Neural progenitor cell (in vitro differentiated cells): ENCODE results near the gene STK32A. TPM values are rescaled to one million over a fixed set of nuclear protein-coding genes. Genes with fewer than 3 reads are reported as not detected.

ENCODE experiments used
- DNase-seq: peaks from one replicate; pipeline ENCODE4 v3.0.0-alpha.2; 2016; ENCODE audit warnings: low spot score
- H2AFZ ChIP-seq: fragments of 200-600 bp; sonication (generic); replicated peaks from 2 replicates; pipeline ENCODE4 v1.6.1; 2016; ENCODE audit warnings: antibody characterized with exemption
- H3F3A ChIP-seq: fragments of 200-600 bp; sonication (generic); 2 replicates; pipeline ENCODE4 v1.6.1; 2016; ENCODE audit warnings: antibody characterized with exemption, low read depth
- H3K27ac ChIP-seq: fragments of 200-600 bp; sonication (generic); 2 replicates; pipeline ENCODE4 v1.5.1; 2016; ENCODE audit warnings: mild to moderate bottlenecking
- H3K27me3 ChIP-seq: fragments of 200-600 bp; sonication (generic); 2 replicates; pipeline ENCODE4 v1.6.1; 2016; ENCODE audit warnings: mild to moderate bottlenecking, moderate library complexity
- H3K36me3 ChIP-seq: fragments of 200-600 bp; sonication (generic); 2 replicates; pipeline ENCODE4 v1.5.1; 2016
- H3K4me1 ChIP-seq: fragments of 200-600 bp; sonication (generic); 2 replicates; pipeline ENCODE4 v1.6.1; 2016; ENCODE audit warnings: mixed run types
- H3K4me2 ChIP-seq: fragments of 200-600 bp; sonication (generic); 2 replicates; pipeline ENCODE4 v1.6.1; 2016
- H3K4me3 ChIP-seq: fragments of 200-600 bp; sonication (generic); 2 replicates; pipeline ENCODE4 v1.5.1; 2016
- H3K79me2 ChIP-seq: fragments of 200-600 bp; sonication (generic); 2 replicates; pipeline ENCODE4 v1.6.1; 2016; ENCODE audit warnings: low read depth
- H3K9ac ChIP-seq: fragments of 200-600 bp; sonication (generic); 2 replicates; pipeline ENCODE4 v1.6.1; 2016
- H3K9me3 ChIP-seq: fragments of 200-600 bp; sonication (generic); 2 replicates; pipeline ENCODE4 v1.5.1; 2016; ENCODE audit warnings: low read depth
- H4K20me1 ChIP-seq: fragments of 200-600 bp; sonication (generic); 2 replicates; pipeline ENCODE4 v1.6.1; 2016; ENCODE audit warnings: low read depth
- H3K27ac Mint-ChIP-seq: 3 replicates; pipeline ENCODE4 v1.8.0; 2021; ENCODE audit warnings: mixed read lengths
- H3K27me3 Mint-ChIP-seq: 2 replicates; pipeline ENCODE4 v1.8.0; 2022; ENCODE audit warnings: low read depth, mild to moderate bottlenecking, inconsistent platforms, moderate library complexity, mixed read lengths; ENCODE audit not compliant: insufficient read depth
- H3K36me3 Mint-ChIP-seq: 3 replicates; pipeline ENCODE4 v1.8.0; 2021; ENCODE audit warnings: mixed read lengths
- H3K4me1 Mint-ChIP-seq: 3 replicates; pipeline ENCODE4 v1.8.0; 2021; ENCODE audit warnings: mixed read lengths
- H3K4me3 Mint-ChIP-seq: 3 replicates; pipeline ENCODE4 v1.8.0; 2021; ENCODE audit warnings: mild to moderate bottlenecking, moderate library complexity, mixed read lengths
- H3K9me3 Mint-ChIP-seq: 3 replicates; pipeline ENCODE4 v1.8.0; 2020; ENCODE audit warnings: mixed read lengths
- EZH2 ChIP-seq: fragments of 200-600 bp; sonication (generic); IDR thresholded peaks from 2 replicates; pipeline ENCODE4 v1.6.1; 2017; ENCODE audit warnings: antibody characterized with exemption, mild to moderate bottlenecking, moderate library complexity
- EZH2phosphoT487 ChIP-seq: fragments of 200-600 bp; sonication (generic); IDR thresholded peaks from 2 replicates; pipeline ENCODE4 v1.6.1; 2017; ENCODE audit warnings: antibody characterized with exemption
- total RNA-seq: library from RNA; depleted of rRNA; stranded (reverse); fragments of >200 nt; gene quantifications from 2 replicates; pipeline ENCODE4 v1.2.3, GENCODE V29; 2015; ENCODE audit warnings: low replicate concordance
- TF ChIP-seq, protein P1 (sequence below): fragments of 200-600 bp; sonication (generic); IDR thresholded peaks from 2 replicates; pipeline ENCODE4 v1.5.1; 2017; ENCODE audit warnings: antibody characterized with exemption, mild to moderate bottlenecking

Gene STK32A
- total RNA-seq, 1 donor from 2014 or later = 16.7 TPM

DNA sequence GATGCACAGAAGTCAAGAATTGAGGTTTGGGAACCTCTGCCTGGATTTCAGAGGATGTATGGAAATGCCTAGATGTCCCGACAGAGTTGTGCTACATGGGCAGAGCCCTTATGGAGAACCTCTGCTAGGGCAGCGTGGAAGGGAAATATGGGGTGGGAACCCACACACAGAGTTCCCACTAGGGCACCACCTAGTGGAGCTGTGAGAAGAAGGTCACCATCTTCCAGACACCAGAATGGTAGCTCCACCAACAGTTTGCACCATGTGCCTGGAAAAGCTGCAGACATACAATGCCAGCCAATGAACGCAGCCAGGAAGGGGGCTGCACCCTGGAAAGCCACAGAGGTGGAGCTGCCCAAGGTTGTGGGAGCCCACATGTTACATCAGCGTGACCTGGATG is 104.5 kb downstream of the STK32A start:
- Mint-ChIP-seq H3K36me3 (no peaks in the 10 kb centered on the region), H3K4me3 (no peak overlapping the region)
- no peak overlapping the region for H3K9ac ChIP-seq

DNA sequence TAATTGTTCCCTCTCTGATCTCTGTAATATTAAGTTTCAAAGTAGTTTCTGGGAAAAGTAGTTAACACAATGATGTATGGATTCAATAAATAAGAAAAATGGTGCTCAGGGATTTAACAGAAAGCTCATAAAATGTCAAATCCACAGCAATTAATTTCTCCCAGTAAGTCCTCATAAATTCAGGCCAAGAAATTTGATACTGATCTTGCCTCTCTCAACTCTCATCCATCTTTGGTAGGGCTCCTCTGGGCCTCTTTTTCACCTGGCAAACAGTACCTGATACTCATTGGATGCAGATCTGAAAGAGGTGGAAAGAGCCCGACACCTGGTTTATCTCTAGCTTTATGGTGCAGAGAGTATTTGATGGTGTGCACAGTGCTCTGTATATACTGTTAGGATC is 106.1 kb downstream of the STK32A start:
- DNase-seq = no peak
- Histone ChIP-seq H3K27me3 (no peaks in the 10 kb centered on the region), H4K20me1 (no peaks in the 10 kb centered on the region), H3K9me3 (no peaks in the 10 kb centered on the region), H2AFZ (no peak overlapping the region), H3F3A (no peaks in the 10 kb centered on the region), H3K9ac (no peak overlapping the region), H3K79me2 (no peaks in the 10 kb centered on the region), H3K27ac (no peak overlapping the region), H3K4me3 (no peak overlapping the region), H3K4me2 (no peak overlapping the region), H3K4me1 (peaks cover 21% of the 10 kb centered on the region), H3K36me3 (no peaks in the 10 kb centered on the region)
- H3K36me3 Mint-ChIP-seq = no peaks in the 10 kb centered on the region
- H3K27me3 Mint-ChIP-seq = no peaks in the 10 kb centered on the region
- TF ChIP-seq EZH2phosphoT487 = no peak
- TF ChIP-seq, protein P1, sequence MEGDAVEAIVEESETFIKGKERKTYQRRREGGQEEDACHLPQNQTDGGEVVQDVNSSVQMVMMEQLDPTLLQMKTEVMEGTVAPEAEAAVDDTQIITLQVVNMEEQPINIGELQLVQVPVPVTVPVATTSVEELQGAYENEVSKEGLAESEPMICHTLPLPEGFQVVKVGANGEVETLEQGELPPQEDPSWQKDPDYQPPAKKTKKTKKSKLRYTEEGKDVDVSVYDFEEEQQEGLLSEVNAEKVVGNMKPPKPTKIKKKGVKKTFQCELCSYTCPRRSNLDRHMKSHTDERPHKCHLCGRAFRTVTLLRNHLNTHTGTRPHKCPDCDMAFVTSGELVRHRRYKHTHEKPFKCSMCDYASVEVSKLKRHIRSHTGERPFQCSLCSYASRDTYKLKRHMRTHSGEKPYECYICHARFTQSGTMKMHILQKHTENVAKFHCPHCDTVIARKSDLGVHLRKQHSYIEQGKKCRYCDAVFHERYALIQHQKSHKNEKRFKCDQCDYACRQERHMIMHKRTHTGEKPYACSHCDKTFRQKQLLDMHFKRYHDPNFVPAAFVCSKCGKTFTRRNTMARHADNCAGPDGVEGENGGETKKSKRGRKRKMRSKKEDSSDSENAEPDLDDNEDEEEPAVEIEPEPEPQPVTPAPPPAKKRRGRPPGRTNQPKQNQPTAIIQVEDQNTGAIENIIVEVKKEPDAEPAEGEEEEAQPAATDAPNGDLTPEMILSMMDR = no peak
- TF ChIP-seq EZH2 = no peak
- H3K9me3 Mint-ChIP-seq = peaks cover 3% of the 10 kb centered on the region
- H3K4me1 Mint-ChIP-seq = peaks cover 6% of the 10 kb centered on the region
- no peak overlapping the region for H3K27ac Mint-ChIP-seq
- H3K4me3 Mint-ChIP-seq = no peak overlapping the region

More for the DNA sequence above, 104.5 kb downstream of the STK32A start:
- Mint-ChIP-seq H3K27ac (no peak overlapping the region), H3K4me1 (peaks cover 6% of the 10 kb centered on the region), H3K9me3 (peaks cover 3% of the 10 kb centered on the region), H3K27me3 (no peaks in the 10 kb centered on the region)
- DNase-seq = no peak
- no peaks in the 10 kb centered on the region for H3K27me3 ChIP-seq
- H3K4me1 ChIP-seq = peaks cover 31% of the 10 kb centered on the region
- H3F3A ChIP-seq = no peaks in the 10 kb centered on the region
- H3K9me3 ChIP-seq = no peaks in the 10 kb centered on the region
- TF ChIP-seq EZH2 (no peak), EZH2phosphoT487 (no peak)
- TF ChIP-seq, protein P1 = no peak
- H3K4me3 ChIP-seq = no peak overlapping the region
- H3K4me2 ChIP-seq = no peak overlapping the region
- H3K27ac ChIP-seq = no peak overlapping the region
- no peaks in the 10 kb centered on the region for H3K79me2 ChIP-seq
- H4K20me1 ChIP-seq = no peaks in the 10 kb centered on the region
- no peaks in the 10 kb centered on the region for H3K36me3 ChIP-seq
- H2AFZ ChIP-seq = no peak overlapping the region

DNA sequence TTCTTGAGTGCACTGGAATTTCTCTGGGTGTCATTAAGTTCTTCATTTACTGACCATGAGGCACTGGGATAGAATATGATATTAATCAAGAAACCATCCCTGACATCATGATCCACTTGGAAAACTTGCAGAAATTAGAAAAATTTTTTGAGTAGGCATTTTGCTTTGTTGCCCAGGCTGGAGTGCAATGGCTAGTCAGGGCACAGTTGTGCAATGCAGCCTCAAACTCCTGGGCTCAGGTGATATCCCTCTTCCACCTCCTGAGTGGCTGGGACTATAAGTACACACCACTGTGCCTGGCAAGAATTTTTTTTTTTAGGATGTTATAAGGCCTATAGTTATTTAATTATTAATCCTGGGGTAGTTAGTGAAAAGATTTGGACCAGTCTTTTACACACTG is 106.5 kb downstream of the STK32A start:
- no peak for DNase-seq
- TF ChIP-seq EZH2phosphoT487 = no peak
- TF ChIP-seq, protein P1 = no peak
- TF ChIP-seq EZH2 = no peak
- H3F3A ChIP-seq = no peaks in the 10 kb centered on the region
- Mint-ChIP-seq H3K27ac (no peak overlapping the region), H3K4me3 (no peak overlapping the region), H3K36me3 (no peaks in the 10 kb centered on the region), H3K27me3 (no peaks in the 10 kb centered on the region), H3K4me1 (peaks cover 6% of the 10 kb centered on the region), H3K9me3 (peaks cover 3% of the 10 kb centered on the region)
- no peak overlapping the region for H3K9ac ChIP-seq
- peaks cover 17% of the 10 kb centered on the region for H3K4me1 ChIP-seq
- H4K20me1 ChIP-seq = no peaks in the 10 kb centered on the region
- no peak overlapping the region for H3K4me2 ChIP-seq
- no peaks in the 10 kb centered on the region for H3K9me3 ChIP-seq
- H2AFZ ChIP-seq = no peak overlapping the region
- H3K36me3 ChIP-seq = no peaks in the 10 kb centered on the region
- H3K27ac ChIP-seq = no peak overlapping the region
- H3K79me2 ChIP-seq = no peaks in the 10 kb centered on the region
- no peak overlapping the region for H3K4me3 ChIP-seq
- H3K27me3 ChIP-seq = no peaks in the 10 kb centered on the region
